Measurements from ENCODE around the gene MRPL16.

Gene MRPL16

GRCh38 chr11:59791639-59792038, 18.9 kb downstream of the MRPL16 start (continued):
- TF ChIP-seq PRDM10 (tag by site-specific recombination; IDR thresholded peaks at IDR 0.05) (no peak), ZSCAN4 (tag by site-specific recombination; IDR thresholded peaks at IDR 0.05) (no peak), ZNF747 (tag by site-specific recombination; IDR thresholded peaks at IDR 0.05) (no peak)

- ChIA-PET POLR2A (no interaction called here), CTCF (interaction anchor here (1.3 to 1.8 kb wide), 2 partner anchors 14 to 35 kb away, joined by 3 to 5 read pairs; no protein-coding TSS in a partner anchor)
- no peaks in the 10 kb centered on the region for H3K9me3 ChIP-seq (ENCODE audit: control insufficient read depth, insufficient read depth, low read depth, low read length)
- H3K4me1 ChIP-seq (ENCODE audit: control insufficient read depth, insufficient read depth, low read length) = no peaks in the 10 kb centered on the region
- H3K36me3 ChIP-seq (ENCODE audit: control insufficient read depth in 2 of 2, insufficient read depth in 1 of 2, low read length in 2 of 2) = peaks cover 0 to 61% of the 10 kb centered on the region in 2 experiments; a peak in 1 of 3 replicates
- TF ChIP-seq ZNF624 (tag by site-specific recombination; IDR thresholded peaks at IDR 0.05) (no peak), KLF7 (tag by site-specific recombination; IDR thresholded peaks at IDR 0.05; ENCODE audit: borderline replicate concordance) (no peak), ZBTB26 (tag by site-specific recombination; optimal IDR thresholded peaks at IDR 0.05) (no peak), ZSCAN23 (tag by site-specific recombination; IDR thresholded peaks at IDR 0.05) (no peak), ZNF202 (tag by site-specific recombination; IDR thresholded peaks at IDR 0.05; ENCODE audit: borderline replicate concordance) (no peak), ZNF670 (tag by site-specific recombination; IDR thresholded peaks at IDR 0.05; ENCODE audit: low read depth) (no peak), ZNF23 (tag by site-specific recombination; IDR thresholded peaks at IDR 0.05; ENCODE audit: borderline replicate concordance) (no peak), HOXA7 (CRISPR knock-in tag; IDR thresholded peaks at IDR 0.05; ENCODE audit: borderline replicate concordance) (no peak), SETDB1 (IDR thresholded peaks at IDR 0.05; ENCODE audit: insufficient read length, low read length) (no peak), ZBTB44 (tag by site-specific recombination; IDR thresholded peaks at IDR 0.05) (no peak), ZNF473 (tag by site-specific recombination; IDR thresholded peaks at IDR 0.05) (no peak), ZNF292 (tag by site-specific recombination; IDR thresholded peaks at IDR 0.05; ENCODE audit: borderline replicate concordance, low read depth) (no peak), ZNF132 (tag by site-specific recombination; IDR thresholded peaks at IDR 0.05; ENCODE audit: borderline replicate concordance) (no peak), ZNF416 (tag by site-specific recombination; IDR thresholded peaks at IDR 0.05) (no peak), ZNF548 (tag by site-specific recombination; IDR thresholded peaks at IDR 0.05) (no peak)
- no peak overlapping the region for H3K27ac ChIP-seq (ENCODE audit: extremely low read depth, low read depth, low read length)
- no peak overlapping the region for H3K4me3 ChIP-seq (ENCODE audit: low read depth, low read length)
Measured at GRCh38 chr11:59787816-59788215, 22.8 kb downstream of the MRPL16 start.

Data from HEK293 (cell line).